Activated effector memory CD4-positive, alpha-beta T cell treated with anti-CD3 and anti-CD28 coated beads, Interleukin-2, amount 50 U/mL, for 16 hours (primary cell): ENCODE measurements around the gene ARID3C.

Experiments
- DNase-seq: peaks from one replicate; pipeline ENCODE4 v3.0.0-alpha.2; 2020

The ARID3C gene

DNA sequence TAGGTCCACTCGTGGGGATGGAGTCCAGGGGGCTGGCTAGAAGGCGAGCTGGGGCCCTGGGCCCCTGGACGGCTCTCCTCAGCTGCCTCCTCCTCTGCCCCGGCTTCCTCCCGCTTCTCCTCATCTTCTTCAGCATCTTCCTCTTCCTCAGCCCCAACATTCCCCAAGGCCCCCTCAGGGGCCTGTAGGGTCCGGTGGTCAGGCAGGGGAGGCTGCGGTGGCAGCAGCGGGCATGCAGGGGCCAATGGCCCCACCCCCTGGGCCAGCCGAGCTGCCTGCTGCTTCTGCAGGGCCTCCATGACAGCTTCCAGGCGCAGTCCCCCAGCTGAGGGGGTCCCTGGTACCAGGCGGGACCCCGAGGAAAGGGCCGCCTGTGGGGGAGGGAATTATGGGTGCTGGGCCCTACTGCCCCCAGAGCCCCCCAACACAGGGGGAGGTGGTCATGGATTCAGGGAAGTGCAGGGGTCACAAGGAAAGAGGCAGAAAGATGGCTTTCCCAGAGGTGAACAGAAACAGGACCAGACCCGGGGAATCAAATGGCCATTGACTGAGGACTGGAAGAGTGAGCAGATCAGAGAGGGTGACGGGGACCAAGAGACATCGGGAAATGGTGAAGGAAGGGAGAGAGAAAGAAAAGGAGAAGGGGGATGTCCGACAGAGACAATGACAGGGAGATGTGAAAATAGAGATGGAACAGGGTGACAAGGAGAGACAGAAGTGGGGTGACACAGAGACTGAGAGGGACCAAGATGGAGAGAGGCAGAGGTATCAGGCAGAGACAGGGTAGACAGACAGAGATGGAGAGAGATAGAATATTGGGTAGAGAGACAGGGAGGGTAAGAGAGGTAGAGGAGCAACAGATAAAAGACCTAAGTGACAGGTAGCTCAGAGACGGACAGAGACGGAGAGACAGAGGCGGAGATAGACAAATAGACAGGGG lies 880 bp downstream of the ARID3C start:
- DNase-seq: no peak

DNA sequence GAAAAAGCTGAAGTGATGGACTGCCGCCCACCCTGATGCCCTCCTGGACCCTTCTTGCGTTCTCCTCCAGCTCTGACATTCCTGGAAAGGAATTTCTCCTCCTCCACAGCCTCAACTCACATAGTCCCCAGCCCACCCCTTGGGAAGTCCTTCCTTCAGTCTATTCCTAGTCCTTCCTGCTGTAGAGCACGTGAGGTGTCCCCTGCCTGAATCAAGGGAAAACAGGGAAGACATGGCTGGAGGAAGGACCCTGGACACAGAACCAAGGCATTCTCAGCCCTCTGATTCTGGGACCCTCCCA lies 3.7 kb downstream of the ARID3C start:
- DNase-seq: no peak

DNA sequence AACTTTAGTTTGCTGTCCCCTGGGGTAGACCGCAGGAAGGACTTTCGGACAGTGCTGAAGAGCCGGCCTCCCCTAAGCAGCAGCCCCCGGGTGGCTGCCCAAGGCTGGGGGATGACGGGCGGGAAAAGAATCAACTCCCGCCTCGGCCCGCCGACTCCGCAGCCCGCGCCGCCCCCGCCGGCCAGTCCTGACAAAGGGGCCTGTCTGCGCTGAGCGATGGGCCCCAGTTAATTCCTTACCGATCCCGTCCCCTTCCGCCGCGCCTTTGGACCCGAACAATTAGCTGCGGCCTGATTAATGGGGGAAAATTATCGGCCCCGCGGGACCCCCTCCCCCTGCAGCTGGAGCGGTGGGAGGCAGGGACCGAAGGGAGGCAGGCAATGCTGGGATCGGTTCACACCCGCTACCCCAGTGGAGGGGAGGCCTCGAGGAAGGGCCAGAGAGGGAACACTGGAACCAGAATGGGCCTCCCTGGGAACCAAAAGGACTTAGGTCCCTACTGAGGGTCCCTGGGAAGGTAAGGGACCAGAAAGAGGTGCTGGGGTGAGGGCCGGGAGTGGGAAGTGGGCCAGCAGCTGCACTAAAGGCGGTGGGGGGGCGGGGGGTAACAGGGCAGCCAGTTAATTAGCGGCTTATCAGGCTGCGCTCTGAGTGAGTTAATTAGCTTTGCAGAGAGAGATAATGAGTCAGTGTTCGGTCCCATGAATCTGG lies 4.2 kb downstream of the ARID3C start:
- DNase-seq: no peak

DNA sequence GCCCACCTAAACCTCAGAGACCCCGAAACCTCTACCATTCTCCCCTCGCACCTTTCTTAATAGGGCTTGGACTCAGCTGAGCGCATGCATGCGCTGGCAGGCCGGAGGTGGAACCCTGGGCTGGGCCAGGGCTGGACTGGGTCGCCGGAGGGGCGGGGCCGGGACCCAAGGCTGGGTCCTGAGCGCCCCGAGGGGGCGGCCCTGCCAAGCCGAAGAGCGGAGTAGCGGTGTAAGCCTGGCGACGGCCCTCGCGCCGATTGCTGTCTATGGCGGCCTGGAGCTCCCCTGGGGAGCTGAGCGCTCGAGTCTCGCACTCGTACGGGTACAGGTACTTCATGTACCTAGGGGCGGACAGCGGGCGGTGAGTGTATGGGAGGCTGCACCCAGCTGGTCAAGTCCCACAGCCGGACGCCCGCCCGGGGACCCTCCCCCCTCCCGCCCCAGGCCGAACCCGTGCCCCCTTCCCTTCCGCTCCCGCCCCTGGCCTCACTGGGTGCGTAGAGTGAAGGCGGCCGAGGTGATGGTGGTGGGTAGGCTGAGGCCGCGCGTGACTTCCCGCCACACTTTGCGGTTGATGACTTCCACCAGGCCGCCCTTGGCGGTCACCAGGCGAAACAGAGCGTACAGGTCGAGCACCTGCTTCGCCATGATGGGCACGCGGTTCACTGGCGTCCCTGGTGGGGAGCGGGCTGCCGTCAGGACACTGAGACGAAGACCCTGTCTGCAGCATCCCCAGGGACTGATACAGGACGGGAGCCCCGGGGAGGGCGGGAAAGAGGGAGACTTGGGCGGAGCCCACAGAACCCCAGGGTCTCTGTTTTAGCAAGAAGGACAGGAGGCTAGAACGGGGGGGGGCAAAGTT lies 5.3 kb downstream of the ARID3C start:
- DNase-seq: no peak

DNA sequence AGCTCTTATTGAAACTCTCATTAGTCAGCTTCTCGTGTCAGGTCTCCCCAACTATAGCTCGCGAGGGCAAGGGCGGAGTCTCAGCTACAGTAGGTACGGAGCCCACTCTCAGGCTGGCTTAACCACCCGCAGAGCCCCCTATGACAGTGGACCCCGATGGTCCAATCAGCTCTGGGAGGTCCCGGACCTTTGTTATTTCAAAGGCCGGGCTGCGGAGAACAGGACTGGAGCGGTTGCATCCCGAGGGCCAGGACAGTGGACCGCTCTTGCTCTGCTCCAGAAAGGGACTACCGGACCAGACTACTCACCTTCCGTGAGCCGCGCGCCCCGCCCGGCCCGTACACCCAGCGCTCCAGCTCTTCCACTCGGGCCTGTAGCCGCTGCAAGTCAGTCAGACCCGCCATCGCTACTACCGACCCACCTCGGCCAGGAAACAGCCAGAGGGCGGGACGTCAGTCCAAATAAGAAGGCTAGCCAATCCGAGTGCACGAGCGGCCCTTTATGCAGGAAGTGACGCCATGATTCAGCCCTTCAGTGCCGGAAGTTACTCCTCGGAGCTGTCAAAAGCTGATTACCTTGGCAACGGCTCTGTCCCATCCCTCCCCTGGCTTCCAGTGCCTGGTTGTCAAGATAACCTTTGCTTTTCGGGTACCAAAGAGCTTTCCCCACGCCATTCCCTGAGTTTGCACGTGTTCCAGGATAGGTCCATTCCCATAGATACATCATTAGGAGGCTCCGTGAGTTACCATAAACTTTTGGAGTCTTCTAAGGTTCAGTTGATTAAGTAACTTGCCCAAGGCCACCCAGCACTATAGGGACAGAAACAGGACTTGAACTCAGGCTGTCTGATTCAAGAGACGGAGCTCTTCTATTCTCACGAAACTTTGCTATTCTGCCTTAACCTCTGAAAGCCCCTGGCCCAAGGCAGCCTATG lies 8.5 kb downstream of the ARID3C start, which contains the start of gene DCTN3:
TSS of gene DCTN3 (minus strand) at position 435 of the 934 bp plus-strand sequence. CDS start at position 404, 31 bp downstream.
- DNase-seq: peak; percentile 97

DNA sequence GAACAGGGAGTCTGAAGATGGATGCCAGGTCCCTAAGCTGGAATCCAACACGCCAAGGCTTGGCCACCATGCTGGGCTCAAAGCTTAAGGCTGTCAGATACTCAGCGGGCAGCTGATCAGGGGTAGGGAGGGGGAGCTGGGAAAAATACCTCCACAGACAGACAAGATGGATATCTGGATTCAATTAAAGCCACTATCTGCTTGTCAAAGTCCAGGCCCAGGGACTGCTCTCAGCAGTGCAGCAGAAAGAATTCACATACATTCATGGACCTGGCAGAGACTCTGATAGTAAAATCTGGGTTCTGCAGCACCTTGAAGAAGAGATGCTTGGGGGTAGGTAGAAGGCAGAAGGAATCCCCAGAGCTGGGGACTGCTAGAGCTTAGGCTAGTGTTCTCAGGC lies 13.7 kb downstream of the ARID3C start:
- no peak for DNase-seq

DNA sequence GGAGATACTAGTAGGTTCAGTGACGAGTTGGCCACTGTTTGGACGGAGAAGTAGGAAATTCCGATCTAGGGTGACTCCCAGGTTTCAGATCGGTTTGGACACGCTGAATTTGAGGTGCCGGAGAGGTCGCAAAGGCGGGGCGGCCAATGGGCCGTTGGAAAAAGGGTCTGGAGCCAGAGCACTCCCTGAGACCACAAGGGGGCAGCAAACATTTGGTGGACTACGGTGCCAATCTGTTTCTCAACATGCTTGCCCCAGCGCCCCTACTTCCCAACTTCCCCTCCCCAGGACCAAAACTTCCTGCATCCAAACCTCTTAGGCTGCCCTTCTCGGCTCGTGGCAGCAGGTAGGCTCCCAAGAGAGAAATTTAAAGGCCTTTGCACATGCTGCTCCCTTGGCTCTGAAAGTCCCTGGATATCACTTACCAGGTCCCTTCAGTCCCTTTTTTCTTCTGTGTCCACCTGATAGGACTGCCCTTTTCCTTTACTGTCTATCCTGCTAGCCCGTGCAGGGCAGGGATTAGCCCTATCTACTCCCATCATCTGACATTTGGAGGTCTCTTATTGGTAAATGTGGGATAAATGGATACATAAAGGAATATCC lies 16.0 kb downstream of the ARID3C start:
- peak; percentile 90 for DNase-seq

DNA sequence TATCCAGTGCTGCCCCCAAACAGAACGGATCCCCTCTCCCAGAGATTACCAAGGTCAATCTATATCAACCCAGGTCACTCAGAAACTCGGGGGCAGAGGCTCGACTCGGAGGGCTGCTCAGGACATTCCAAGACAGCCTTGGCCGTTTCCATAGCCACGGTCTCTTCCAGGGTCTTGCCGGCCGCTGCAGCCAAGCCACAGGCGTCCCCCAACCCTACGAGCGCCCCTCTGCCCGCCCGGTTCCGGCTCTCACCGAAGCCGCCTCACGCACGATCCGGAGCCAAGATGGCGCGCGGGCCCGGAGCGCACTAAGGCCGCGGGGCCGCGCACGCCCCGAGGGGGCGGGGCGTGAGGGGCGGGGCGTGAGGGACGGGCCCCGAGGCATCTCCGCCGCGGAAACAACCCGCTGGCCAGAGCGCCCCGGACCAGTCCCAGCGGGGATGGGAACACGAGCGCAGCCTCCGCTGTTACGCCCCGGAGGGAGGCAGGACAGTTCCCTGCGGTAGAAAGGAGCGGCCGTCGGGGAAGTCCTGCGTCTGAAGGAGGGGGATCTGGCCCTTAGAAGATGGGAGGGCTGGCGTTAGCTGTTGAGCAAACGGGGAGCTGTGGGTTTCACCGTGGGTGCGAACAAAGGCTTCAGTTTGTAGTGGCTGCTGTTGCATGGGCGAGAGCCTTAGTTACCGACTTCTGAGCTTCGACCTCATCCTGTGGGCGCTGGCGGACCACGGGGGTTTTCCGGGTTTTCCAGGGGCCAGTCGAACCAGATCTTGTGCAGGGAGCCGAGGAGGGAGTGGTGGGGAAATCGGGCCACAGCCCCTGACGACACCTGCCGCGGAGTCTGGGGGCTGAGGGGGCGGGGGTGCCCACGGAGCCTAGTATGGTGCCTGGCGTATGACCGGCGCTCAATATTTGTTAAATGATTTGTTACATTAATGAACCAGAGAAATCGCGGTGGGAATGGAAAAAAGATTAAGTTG lies 16.8 kb downstream of the ARID3C start, which contains the start of gene RPP25L:
TSS of gene RPP25L (minus strand) at position 287 of the 977 bp plus-strand sequence. CDS start 801 bp downstream, outside the sequence.
- peak; percentile 95 for DNase-seq

DNA sequence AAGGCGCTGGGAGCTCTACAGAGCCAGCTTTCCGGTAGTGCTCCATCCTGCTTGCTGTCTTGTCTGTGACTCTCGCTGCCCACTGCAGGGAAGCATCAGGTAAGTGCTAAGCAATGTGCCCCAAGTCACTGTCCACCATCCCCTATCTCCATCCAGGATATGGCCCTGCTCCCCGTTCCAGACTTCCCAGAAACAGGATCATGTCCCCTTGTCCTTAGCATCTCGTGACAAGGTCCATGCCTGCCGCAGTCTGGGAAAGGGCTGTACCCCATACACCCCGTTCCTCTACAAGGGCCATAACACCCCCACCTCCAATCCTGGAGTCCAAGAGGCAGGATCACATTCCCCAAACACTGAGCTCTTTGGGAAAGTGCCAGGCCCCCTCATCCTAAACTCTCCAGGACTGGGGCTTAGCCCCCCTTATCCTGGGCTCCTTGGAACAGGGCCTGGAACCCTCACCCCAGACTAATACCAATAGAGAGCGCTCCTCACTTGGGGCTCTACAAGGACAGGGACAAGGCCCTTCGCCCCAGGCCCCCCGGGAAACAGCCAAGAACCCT lies 17.5 kb downstream of the ARID3C start:
- DNase-seq: no peak

DNA sequence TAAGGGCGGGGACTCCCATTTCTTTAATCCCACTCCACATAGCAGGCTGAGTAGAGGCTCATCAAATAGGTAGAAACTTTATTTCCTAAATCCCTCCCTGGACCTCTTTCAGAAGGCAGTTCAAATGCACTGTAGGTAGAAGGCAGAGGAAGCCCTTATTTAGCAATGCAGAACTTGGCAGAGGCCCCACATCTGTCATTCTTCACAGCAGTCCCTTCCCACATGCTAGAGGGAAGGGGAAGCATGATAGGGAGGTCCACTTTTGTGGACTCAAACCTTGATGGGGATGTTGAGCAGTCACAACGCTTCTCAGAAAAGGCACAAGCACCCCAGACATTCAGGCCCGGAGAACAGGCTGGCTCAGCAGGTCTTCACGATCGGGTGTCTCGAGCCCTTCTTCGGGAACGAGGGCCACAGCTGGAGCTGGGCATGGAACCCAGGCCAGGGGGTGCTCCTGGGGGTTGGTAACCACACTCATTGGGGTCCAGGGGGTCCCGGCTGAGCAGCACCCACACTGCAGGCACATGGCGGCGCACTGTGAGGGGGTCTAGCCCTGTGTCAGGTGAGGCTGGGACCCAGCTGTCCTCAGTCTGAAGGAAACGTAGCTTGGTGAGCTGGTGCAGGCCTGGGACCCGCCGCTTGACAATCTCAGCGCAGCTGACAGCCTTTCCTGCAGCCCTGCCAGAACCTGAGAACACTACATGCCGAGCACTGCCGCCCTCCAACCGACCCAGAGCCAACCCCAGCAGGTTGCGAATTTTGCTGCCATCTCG lies 18.2 kb downstream of the ARID3C start:
- no peak for DNase-seq

DNA sequence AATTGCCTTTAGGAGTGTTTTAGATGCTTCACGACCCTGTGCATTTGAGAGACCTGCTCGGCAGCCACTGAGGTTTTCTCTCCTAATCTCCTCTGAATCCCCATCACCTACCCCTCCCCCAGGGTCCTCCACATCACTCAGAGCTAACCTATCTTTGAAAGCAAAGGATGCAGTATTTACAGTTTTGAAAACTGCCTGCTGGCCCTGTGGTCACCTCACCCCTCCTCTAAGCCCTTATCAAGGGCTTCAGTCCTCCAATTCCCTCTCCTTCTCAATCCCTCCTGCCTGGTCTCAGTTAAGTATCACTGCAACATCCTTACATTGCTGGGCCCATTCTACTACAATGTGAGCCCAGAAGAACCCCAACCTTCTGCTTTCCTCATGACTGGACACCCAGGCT lies 21.5 kb downstream of the ARID3C start:
- DNase-seq: no peak

DNA sequence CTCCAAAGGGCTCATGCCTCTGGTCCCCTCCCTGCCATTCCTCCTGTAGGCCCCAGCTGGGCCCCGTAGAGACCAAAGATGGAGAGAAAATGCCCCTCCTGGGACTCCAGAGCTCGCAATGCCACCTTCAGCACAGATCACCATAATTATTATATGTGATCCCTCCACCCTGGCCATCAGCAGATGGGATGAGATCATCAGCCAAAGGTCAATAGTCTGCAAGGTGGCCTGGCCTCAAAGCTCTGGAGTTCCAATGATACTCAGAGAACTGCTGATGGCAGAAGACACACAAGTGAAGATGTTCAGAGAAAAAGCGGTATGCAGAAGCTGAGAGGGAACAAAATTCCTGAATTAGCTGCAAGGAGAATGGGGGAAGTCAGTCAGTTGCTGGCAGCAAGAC lies 22.0 kb downstream of the ARID3C start:
- DNase-seq: no peak

DNA sequence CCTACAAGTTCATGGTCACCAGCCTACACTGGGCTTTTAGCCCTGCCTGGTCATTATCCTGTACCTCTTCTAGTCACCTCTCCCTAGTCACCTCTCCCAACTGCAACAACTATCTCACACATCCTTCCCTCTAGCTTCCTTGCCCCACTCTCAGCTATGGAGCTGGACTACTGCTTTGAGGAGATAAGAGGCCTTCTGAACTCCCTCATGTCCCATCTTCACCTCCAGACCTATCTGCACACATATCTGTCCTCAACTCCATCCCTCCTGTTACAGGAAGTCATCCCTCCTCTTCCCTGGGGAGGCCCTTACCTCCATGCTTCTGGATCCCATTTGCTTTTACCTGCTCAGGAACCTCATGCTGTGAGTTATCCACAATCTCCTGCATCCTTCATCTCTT lies 22.7 kb downstream of the ARID3C start:
- no peak for DNase-seq

DNA sequence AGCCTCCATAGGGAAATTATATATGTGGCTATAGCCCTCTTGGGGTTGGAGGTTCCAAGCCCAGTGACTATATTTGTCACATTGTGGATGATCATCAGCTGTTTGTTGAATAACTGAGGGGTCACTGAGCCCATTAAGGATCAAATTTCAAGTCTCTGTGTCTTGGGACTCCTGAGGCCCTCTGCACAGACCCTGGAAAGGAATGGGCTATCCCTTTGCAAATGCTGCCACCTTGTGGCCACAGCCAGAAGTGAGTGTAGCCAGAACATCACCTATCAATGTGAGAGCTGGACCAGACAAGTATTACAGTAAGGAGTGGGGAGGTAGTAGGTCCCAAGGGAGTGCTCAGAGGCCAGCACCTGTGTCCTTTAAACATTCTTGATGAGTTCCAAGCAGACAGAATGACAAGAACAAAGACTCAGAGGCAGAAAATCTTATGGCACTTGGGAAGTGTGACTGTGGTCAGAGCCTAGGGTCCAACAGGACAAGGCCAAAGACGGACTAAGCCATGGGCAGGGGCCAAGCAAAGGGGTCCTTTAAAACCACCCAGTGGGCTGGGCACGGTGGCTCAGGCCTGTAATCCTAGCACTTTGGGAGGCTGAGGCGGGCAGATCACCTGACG lies 25.1 kb downstream of the ARID3C start:
- peak; percentile 93 for DNase-seq

DNA sequence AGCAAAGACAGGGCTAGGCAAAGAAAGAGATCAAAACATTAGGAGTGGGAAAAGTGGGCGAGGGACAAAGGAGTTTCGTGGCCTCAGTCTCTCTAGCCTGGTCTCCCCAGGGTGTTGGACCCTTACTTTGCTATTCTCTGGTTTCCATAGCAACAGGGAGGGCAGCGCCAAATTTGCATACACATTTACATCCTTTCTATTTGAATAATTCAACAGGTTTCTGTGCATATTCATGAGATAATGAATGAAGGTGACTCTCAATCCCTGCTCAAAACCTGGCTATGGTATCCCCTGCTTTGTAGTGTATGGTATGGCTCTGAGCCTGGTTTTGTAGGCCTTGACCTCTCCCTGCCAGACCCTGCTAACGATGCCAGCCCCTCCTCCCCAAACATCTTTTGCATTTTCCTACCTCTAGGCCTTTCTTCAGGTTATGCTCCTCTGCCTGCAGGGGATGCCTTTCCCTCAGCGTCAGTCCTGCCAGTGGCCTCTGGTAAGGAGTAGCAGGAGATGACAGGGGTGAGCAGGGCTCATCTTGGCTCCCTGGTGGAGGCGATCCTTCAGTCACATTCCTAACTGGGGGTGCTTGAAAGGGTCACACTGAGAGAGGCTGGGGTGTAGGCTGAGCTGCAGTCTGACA lies 26.8 kb downstream of the ARID3C start:
- no peak for DNase-seq

DNA sequence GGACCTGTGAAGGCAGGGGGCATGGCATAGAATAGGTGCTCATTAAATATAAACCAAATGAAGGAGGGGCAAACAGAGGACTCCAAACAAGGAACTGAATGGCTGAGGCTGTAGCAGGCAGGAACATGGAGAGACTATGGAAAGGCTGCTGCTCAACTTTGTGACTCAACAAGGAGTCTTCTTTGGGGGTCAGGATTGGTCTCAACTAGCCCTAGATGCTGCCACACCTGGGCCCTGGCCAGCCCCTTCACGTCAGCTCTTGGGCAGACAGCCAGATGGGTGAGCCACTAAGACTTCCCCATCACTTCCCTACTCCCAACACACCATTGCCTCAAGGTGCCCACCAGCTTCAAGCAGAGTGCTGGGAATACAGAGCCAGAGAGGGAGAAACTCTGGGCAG lies 28.0 kb downstream of the ARID3C start:
- no peak for DNase-seq

DNA sequence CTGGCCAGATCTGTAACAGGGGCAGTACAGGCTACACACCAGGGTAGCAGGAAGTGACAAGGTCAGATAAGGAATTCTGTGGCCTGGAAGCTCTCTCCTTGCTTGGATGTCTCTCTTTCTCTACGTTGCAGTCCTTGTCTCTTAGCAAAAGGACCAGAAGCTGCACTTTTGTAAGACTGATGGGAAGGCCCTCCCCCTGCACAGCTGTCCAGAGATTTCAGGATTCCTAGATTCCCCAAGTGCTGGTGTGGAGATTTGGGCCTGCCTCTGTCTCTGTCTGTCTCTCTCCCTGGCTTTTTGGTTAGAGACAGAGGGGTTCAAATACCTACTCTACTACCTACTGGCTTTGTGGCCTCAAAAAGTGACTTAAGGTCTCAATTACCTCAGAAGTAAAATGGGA lies 29.3 kb downstream of the ARID3C start:
- no peak for DNase-seq

DNA sequence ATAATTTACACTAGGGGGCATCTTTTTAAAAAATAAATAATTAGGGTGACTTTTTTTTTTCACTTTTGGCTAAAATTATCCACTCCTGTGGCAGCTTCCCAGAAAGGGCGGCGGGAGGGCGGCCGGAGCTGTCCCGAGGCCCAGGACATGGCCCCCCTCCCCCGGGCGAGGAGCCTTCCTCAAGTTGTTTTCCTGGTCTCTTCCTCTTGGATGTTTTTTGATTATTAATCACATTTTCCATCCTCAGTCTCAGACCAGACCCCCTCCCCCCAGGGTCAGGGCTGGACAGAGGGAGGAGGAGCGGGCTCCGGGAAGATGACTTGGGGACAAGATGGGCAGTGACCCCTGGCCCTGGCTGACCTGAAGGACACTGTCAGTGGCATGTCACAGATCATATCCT lies 34.7 kb downstream of the ARID3C start:
- no peak for DNase-seq
